GM12865 (cell line): Measurements from ENCODE around the gene RALGPS1.

Source experiments
- DNase-seq: peaks from one replicate; pipeline ENCODE4 v3.0.0; 2010; ENCODE audit warnings: low read depth
- H3K4me3 ChIP-seq: 2 replicates; pipeline ENCODE4 v1.5.1; 2011; ENCODE audit warnings: mild to moderate bottlenecking, low read depth, low read length, control low read depth
- TF ChIP-seq, protein P1 (sequence below): IDR thresholded peaks from 2 replicates; pipeline ENCODE4 v1.5.1; 2011; ENCODE audit warnings: low read length, control low read depth, low read depth, inconsistent platforms; ENCODE audit not compliant: insufficient read depth; ENCODE audit errors: missing control alignments

Gene RALGPS1

GRCh38 chr9:126877418-126877817 is 37.2 kb upstream of the RALGPS1 start:
- H3K4me3 ChIP-seq = no peak overlapping the region
- DNase-seq = no peak
- TF ChIP-seq, protein P1, sequence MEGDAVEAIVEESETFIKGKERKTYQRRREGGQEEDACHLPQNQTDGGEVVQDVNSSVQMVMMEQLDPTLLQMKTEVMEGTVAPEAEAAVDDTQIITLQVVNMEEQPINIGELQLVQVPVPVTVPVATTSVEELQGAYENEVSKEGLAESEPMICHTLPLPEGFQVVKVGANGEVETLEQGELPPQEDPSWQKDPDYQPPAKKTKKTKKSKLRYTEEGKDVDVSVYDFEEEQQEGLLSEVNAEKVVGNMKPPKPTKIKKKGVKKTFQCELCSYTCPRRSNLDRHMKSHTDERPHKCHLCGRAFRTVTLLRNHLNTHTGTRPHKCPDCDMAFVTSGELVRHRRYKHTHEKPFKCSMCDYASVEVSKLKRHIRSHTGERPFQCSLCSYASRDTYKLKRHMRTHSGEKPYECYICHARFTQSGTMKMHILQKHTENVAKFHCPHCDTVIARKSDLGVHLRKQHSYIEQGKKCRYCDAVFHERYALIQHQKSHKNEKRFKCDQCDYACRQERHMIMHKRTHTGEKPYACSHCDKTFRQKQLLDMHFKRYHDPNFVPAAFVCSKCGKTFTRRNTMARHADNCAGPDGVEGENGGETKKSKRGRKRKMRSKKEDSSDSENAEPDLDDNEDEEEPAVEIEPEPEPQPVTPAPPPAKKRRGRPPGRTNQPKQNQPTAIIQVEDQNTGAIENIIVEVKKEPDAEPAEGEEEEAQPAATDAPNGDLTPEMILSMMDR = no peak

GRCh38 chr9:126879288-126879687 is 35.3 kb upstream of the RALGPS1 start:
- H3K4me3 ChIP-seq = no peak overlapping the region
- no peak for DNase-seq
- TF ChIP-seq, protein P1 = no peak

DNA sequence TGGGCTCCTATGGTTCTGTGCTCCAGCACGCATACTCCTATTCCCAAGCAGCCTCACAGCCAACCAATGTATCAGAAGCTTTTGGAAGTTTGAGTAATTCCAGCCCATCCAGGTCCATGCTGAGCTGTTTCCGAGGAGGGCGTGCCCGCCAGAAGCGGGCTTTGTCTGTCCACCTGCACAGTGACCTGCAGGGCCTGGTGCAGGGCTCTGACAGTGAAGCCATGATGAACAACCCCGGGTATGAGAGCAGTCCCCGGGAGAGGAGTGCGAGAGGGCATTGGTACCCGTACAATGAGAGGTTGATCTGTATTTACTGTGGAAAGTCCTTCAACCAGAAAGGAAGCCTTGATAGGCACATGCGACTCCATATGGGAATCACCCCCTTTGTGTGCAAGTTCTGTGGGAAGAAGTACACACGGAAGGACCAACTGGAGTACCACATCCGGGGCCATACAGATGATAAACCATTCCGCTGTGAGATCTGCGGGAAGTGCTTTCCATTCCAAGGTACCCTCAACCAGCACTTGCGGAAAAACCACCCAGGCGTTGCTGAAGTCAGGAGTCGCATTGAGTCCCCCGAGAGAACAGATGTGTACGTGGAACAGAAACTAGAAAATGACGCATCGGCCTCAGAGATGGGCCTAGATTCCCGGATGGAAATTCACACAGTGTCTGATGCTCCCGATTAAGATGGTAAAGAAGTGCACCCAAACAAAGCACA is 34.2 kb upstream of the RALGPS1 start:
- no peak for DNase-seq
- no peak overlapping the region for H3K4me3 ChIP-seq
- TF ChIP-seq, protein P1 = no peak

DNA sequence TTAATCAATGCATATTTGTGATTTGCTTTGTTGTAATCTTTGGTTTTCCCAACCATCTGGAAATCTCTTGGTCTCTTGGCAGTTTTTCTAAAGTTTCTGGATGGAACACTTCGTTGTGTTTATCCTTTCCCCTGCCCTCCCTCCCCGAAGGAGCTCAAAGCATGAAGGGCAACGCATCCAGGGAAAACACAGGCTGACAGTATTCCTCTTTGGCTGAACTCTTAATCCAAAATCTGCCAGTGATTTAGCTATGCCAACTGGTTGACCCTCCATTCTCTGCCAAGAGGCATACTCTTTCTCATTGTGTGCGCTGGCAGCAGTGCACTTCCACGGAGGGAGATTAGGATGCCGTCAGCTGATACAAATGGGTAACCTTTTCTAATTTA is 33.6 kb upstream of the RALGPS1 start:
- TF ChIP-seq, protein P1 = no peak
- H3K4me3 ChIP-seq = no peak overlapping the region
- no peak for DNase-seq

GRCh38 chr9:126882746-126883145 is 31.8 kb upstream of the RALGPS1 start:
- no peak overlapping the region for H3K4me3 ChIP-seq

GRCh38 chr9:126883636-126884035 is 30.9 kb upstream of the RALGPS1 start:
- TF ChIP-seq, protein P1 = no peak
- no peak overlapping the region for H3K4me3 ChIP-seq
- no peak for DNase-seq

More at GRCh38 chr9:126882746-126883145, 31.8 kb upstream of the RALGPS1 start:
- DNase-seq = no peak
- TF ChIP-seq, protein P1 = no peak

- no peak for DNase-seq
- TF ChIP-seq, protein P1 = no peak
- H3K4me3 ChIP-seq = no peak overlapping the region
Observed at GRCh38 chr9:126885131-126885641, 29.4 kb upstream of the RALGPS1 start.
